Activated gamma-delta T cell treated with anti-CD3 and anti-CD28 coated beads, Interleukin-2, amount 50 U/mL, for 16 hours (primary cell): ENCODE measurements around the gene SCML2.
"Not testable (repeated sequence)": the region's sequence is repeated elsewhere in the genome, so short reads cannot be mapped to it uniquely, and the experiment has no call there.

Source experiments
- DNase-seq: peaks from one replicate; pipeline ENCODE4 v3.0.0-alpha.2; 2020; ENCODE audit warnings: low read depth

The SCML2 gene

DNA sequence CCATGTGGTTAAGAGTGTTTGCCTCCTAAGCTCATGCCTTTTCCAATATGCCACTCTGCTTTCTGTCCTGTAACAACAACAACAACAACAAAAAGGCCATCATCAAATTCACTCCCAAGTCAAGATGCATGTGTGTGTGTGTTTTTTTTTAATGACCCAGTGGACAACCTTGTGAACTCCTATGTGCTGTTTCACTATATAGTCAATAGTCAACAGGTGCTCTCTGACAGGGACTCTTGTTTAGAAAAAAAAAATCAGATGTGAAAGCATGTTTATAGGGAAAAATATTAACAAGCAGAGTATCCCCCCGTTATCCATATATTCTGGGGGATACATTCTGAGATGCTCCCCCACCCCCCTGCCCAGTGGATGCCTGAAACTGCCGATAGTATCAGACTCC lies 83.2 kb downstream of the SCML2 start:
- no peak for DNase-seq

DNA sequence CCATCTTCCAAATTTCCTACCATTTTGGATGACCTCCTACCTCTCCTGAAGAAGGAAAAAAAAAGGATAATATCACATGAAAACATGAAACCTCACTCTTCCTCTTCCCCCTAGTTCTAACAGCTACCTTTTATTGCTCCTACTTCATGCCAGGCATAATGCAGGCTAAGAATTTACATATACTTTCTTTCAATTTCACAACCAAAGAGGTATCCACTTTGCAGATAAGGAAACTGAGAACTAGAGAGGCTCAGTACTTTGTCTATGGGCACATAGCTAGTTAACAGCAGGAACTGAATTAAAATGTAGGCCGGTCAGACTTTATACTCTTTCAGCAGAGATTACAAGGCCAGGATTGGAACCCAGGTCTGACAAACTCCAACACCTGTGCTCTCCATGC lies 99.4 kb downstream of the SCML2 start:
- DNase-seq = no peak

DNA sequence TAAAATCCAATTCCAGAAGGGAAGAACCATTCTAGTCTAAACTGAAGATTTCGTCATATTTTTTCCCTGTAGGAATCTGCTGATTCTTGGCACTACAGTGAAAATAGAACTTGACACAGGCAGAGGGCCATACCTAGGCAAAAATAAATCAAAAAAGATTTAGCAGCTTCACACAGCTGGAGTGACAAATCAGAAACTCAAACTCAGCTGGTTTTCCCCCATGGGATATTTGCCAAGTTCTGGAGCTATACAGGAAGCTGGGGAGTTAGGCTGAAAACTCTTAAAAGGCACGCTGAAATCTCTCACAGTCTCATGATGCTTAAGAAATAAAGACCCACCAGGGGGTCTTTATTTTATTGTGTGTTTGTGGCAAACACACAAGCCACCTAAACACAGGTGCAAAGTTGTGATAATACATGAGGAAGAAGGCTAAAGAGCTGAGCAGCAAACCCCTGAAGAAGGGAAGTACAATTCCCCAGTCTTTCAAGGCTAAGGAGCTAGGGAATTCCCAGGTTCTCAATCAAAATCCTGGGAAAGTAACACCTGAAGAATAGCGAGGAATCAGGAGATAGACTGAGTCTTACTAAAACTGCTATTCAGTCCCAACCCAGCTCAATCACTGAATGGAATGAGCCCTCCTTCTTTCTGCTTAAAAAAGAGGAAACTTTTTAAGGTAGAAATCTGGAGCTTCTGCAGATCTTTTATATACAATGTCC lies 101.7 kb downstream of the SCML2 start:
- DNase-seq = no peak

- DNase-seq = not testable (repeated sequence)
Measured at GRCh38 chrX:18229646-18230045, 124.8 kb downstream of the SCML2 start.

GRCh38 chrX:18228069-18228468 lies 126.4 kb downstream of the SCML2 start:
- DNase-seq = no peak

- no peak for DNase-seq
Measured at GRCh38 chrX:18227458-18227857, 127.0 kb downstream of the SCML2 start.

DNA sequence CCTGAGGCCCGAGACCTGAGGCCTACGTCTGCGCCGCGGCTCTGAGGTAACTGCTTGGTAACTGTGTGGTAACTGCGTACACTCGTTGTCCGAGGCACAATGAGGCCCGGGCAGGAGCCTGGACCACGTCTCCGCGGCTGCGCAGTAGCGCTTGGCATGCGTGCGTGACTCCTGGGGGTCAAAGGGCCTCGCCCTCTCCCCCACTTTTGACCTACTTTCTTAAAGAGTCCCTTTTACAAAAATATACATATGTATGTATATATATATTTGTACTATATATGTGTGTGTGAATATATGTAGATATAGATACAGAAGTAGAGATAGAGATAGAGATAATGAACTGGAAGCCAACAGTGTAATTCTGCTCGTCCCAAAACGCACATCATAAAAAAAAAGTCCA lies 133.7 kb downstream of the SCML2 start, which contains the start of gene BEND2:
TSS of gene BEND2 (minus strand) at position 101 of the 400 bp plus-strand sequence. CDS start 136 bp downstream, outside the sequence.
- no peak for DNase-seq

DNA sequence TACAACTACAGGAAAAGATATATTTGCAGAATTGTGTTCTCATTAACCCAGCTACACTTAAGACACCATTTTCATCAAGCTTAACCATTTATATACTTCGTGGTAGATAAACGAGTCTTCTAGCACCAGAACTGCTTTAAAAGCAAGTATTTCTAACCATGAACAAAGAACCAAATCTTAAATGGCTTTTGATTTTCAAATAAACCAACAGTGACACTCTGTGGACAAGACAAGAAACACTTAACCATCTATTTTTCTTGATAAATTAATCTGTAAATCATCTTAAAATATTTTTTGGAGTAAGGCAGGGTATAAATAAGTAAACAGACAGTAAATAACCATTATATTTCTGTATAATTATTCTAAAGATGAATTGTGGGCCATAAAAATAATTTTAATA lies 144.0 kb downstream of the SCML2 start:
- no peak for DNase-seq

DNA sequence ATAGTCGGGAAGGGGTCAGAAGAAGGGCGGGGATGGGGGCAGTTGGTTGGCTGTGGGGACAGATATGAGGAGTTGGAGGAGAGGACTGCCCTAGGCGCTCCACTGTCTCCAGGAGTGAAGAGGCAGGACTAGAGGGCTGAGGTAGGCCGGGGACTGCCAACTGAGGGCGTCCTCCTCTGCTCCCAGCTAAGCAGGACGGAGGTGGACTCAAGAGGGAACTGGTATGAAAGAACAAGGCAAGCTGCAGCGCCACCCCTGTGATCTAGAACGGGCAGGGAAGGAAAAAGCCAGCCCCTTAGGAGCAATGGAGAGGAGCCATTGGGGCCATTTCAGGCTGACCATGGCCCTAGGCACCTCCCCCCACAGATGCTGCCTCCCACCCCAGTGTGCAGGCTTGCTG lies 147.8 kb downstream of the SCML2 start:
- DNase-seq = no peak

DNA sequence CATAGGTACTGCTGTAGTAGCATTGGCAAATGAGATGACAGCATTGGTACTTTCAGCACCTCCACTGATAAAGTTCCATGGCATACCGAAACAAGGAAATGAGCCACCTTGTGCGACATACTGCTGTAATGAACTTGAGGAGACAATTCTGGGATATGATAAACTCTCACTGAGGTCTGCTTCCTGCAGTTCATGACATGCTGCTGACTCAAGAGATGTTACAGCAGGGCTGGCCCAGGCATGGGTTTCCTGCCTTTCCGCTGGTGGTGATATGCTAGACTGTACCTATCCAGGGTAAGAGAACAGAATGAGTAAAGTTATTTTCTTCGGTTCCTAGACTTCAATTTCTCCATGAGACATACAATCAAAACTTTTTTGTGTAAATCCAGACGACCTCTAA lies 150.9 kb downstream of the SCML2 start:
- no peak for DNase-seq

DNA sequence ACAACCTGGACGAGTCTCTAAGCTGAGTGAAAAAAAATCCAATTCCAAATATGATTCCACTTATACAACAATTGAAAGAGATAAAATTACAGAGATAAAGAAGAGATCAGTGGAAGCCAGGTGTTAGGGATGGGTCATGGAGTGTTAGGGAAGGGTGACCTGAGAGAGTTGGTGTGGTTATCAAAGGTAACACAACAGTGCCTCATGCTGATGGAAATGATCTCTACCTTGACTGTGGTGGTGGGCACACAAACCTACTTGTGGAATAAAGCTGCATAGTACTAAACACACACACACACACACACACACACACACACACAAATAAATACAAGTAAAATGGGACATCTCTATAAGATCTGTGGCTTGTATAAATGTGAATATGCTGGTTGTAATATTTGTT lies 159.8 kb downstream of the SCML2 start:
- no peak for DNase-seq
